Effector memory CD4-positive, alpha-beta T cell (primary cell): ENCODE data around the gene PLEKHD1.

ENCODE experiments used
- DNase-seq, 3 donors: peaks; one replicate each; pipeline ENCODE4 v3.0.0-alpha.2; 2020
- H3K27ac ChIP-seq: 2 replicates; pipeline ENCODE4 v1.7.0; 2013; ENCODE audit warnings: mild to moderate bottlenecking, low read length, moderate library complexity; ENCODE audit not compliant: insufficient read depth, poor library complexity, severe bottlenecking
- H3K27me3 ChIP-seq: replicated peaks from 2 replicates; pipeline ENCODE4 v1.7.0; 2013; ENCODE audit warnings: mild to moderate bottlenecking, low read length; ENCODE audit not compliant: insufficient read depth, control insufficient read depth, poor library complexity, severe bottlenecking
- H3K36me3 ChIP-seq: 2 replicates; pipeline ENCODE4 v1.7.0; 2013; ENCODE audit warnings: mild to moderate bottlenecking, low read length, moderate library complexity; ENCODE audit not compliant: control insufficient read depth, insufficient read depth
- H3K4me1 ChIP-seq: 2 replicates; pipeline ENCODE4 v1.7.0; 2013; ENCODE audit warnings: low read length, mild to moderate bottlenecking; ENCODE audit not compliant: control insufficient read depth, insufficient read depth, poor library complexity, severe bottlenecking
- H3K4me3 ChIP-seq: 2 replicates; pipeline ENCODE4 v1.7.0; 2013; ENCODE audit warnings: low read length, low read depth, mild to moderate bottlenecking; ENCODE audit not compliant: insufficient read depth, poor library complexity, severe bottlenecking
- H3K9me3 ChIP-seq: 2 replicates; pipeline ENCODE4 v1.7.0; 2013; ENCODE audit warnings: mild to moderate bottlenecking, low read length, moderate library complexity; ENCODE audit not compliant: control insufficient read depth

The PLEKHD1 gene

GRCh38 chr14:69560826-69561225, 76.3 kb downstream of the PLEKHD1 start:
- no peak overlapping the region for H3K4me3 ChIP-seq
- DNase-seq: no peak
- no peaks in the 10 kb centered on the region for H3K9me3 ChIP-seq
- no peak overlapping the region for H3K27ac ChIP-seq
- peaks cover 13% of the 10 kb centered on the region for H3K27me3 ChIP-seq
- no peaks in the 10 kb centered on the region for H3K36me3 ChIP-seq
- no peaks in the 10 kb centered on the region for H3K4me1 ChIP-seq

- H3K4me1 ChIP-seq: no peaks in the 10 kb centered on the region
- H3K27me3 ChIP-seq: peaks cover 13% of the 10 kb centered on the region
These were observed 77.4 kb downstream of the PLEKHD1 start for GRCh38 chr14:69561893-69562292.

GRCh38 chr14:69567563-69567962, 83.0 kb downstream of the PLEKHD1 start:
- no peak for DNase-seq

More at GRCh38 chr14:69561893-69562292, 77.4 kb downstream of the PLEKHD1 start:
- Histone ChIP-seq H3K9me3 (no peaks in the 10 kb centered on the region), H3K27ac (no peak overlapping the region), H3K36me3 (no peaks in the 10 kb centered on the region), H3K4me3 (no peak overlapping the region)
- DNase-seq: no peak

GRCh38 chr14:69569859-69570258, 85.3 kb downstream of the PLEKHD1 start:
- H3K4me1 ChIP-seq: peaks cover 24% of the 10 kb centered on the region
- H3K27ac ChIP-seq: no peak overlapping the region
- H3K9me3 ChIP-seq: no peaks in the 10 kb centered on the region
- H3K36me3 ChIP-seq: no peaks in the 10 kb centered on the region
- DNase-seq: no peak
- H3K4me3 ChIP-seq: no peak overlapping the region
- peaks cover 24% of the 10 kb centered on the region for H3K27me3 ChIP-seq

More at GRCh38 chr14:69567563-69567962, 83.0 kb downstream of the PLEKHD1 start:
- H3K4me3 ChIP-seq: no peak overlapping the region
- H3K9me3 ChIP-seq: no peaks in the 10 kb centered on the region
- H3K27ac ChIP-seq: no peak overlapping the region
- H3K27me3 ChIP-seq: peaks cover 13% of the 10 kb centered on the region
- peaks cover 4% of the 10 kb centered on the region for H3K4me1 ChIP-seq
- no peaks in the 10 kb centered on the region for H3K36me3 ChIP-seq

- peaks cover 24% of the 10 kb centered on the region for H3K27me3 ChIP-seq
These were observed 86.4 kb downstream of the PLEKHD1 start for GRCh38 chr14:69570836-69571330.

GRCh38 chr14:69571449-69572029, 87.0 kb downstream of the PLEKHD1 start:
- Histone ChIP-seq H3K4me1 (peaks cover 25% of the 10 kb centered on the region), H3K27me3 (peaks cover 24% of the 10 kb centered on the region), H3K9me3 (no peaks in the 10 kb centered on the region), H3K27ac (no peak overlapping the region), H3K36me3 (no peaks in the 10 kb centered on the region), H3K4me3 (peak overlapping the region; percentile 46)
- DNase-seq: no peak

More at GRCh38 chr14:69570836-69571330, 86.4 kb downstream of the PLEKHD1 start:
- no peak overlapping the region for H3K4me3 ChIP-seq
- no peaks in the 10 kb centered on the region for H3K9me3 ChIP-seq
- no peak overlapping the region for H3K27ac ChIP-seq
- no peak for DNase-seq
- H3K4me1 ChIP-seq: peaks cover 25% of the 10 kb centered on the region
- H3K36me3 ChIP-seq: no peaks in the 10 kb centered on the region

GRCh38 chr14:69572030-69572840, 87.7 kb downstream of the PLEKHD1 start:
- peak overlapping the region; percentile 46 for H3K4me3 ChIP-seq
- no peaks in the 10 kb centered on the region for H3K36me3 ChIP-seq
- H3K4me1 ChIP-seq: peaks cover 25% of the 10 kb centered on the region
- no peak for DNase-seq
- H3K27ac ChIP-seq: no peak overlapping the region
- peaks cover 24% of the 10 kb centered on the region for H3K27me3 ChIP-seq
- no peaks in the 10 kb centered on the region for H3K9me3 ChIP-seq

- H3K4me1 ChIP-seq: peaks cover 25% of the 10 kb centered on the region
- no peak overlapping the region for H3K27ac ChIP-seq
- no peaks in the 10 kb centered on the region for H3K36me3 ChIP-seq
- H3K9me3 ChIP-seq: no peaks in the 10 kb centered on the region
- H3K27me3 ChIP-seq: peaks cover 24% of the 10 kb centered on the region
- peak overlapping the region; percentile 22 for H3K4me3 ChIP-seq
- DNase-seq: no peak
These were observed 88.3 kb downstream of the PLEKHD1 start for GRCh38 chr14:69572841-69573135.

- no peak for DNase-seq
- Histone ChIP-seq H3K4me1 (peaks cover 25% of the 10 kb centered on the region), H3K9me3 (no peaks in the 10 kb centered on the region), H3K27me3 (peaks cover 24% of the 10 kb centered on the region), H3K4me3 (no peak overlapping the region), H3K27ac (no peak overlapping the region), H3K36me3 (no peaks in the 10 kb centered on the region)
These were observed 88.8 kb downstream of the PLEKHD1 start for GRCh38 chr14:69573205-69573830.

- Histone ChIP-seq H3K9me3 (no peaks in the 10 kb centered on the region), H3K36me3 (no peaks in the 10 kb centered on the region), H3K4me1 (peaks cover 25% of the 10 kb centered on the region), H3K4me3 (peak overlapping the region; percentile 47), H3K27me3 (peaks cover 24% of the 10 kb centered on the region), H3K27ac (no peak overlapping the region)
- DNase-seq: no peak
These were observed 89.3 kb downstream of the PLEKHD1 start for GRCh38 chr14:69573831-69574262.
